UCSD-AML1 (cell line): ENCODE results near the gene HYCC2.

Experiments used
- DNase-seq: peaks from one replicate; lab custom pipeline; 2025; ENCODE audit not compliant: unreplicated experiment; lab: John Stamatoyannopoulos, UW

The HYCC2 gene

DNA sequence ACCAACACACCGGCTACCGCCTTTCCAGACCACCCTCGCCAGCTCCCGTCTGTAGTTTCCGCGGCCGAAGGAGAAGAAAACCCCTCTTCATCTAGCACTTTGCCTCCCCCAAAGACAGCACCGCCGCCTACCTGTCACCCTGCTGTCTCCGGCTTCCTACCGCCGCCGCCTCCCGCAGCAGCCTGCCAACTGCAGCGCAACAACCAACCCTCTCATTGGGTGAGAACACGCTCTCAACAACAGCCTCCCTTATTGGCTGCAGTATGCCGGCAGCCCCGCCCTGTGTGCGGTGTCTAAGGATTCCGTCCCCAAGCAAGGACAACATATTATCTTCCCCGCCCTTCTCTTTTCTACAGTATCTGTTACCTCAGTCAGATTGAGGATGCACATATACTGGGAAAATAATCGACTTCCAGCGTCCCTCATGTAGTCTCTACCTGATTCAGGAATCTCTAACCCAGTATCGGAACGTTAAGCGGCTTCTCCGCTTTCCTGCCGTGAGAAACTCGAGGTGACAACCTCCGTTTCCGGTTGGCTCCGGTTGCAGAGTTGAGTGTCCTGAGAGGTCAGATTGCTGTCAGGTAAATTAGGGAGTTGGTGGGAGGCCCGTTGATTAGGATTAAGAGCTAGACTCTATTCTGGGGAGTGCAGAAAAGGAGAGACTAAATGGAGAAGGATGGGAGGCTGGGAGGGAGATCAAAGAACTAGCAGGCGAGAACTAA lies at the start of gene HYCC2, which contains the start of gene NDUFB3:
Gene HYCC2, minus strand, starts transcription at position 193 of the 722 bp plus-strand sequence. CDS start 47,662 bp downstream, outside the sequence.
Gene NDUFB3, plus strand, starts transcription at position 523 of the 722 bp plus-strand sequence. CDS start 6,882 bp downstream, outside the sequence.
- DNase-seq, result peak; percentile 89

GRCh38 chr2:201118961-201119854 lies 47.7 kb upstream of the HYCC2 start:
- no peak for DNase-seq

GRCh38 chr2:201118121-201118960 lies 46.9 kb upstream of the HYCC2 start:
- DNase-seq, result peak; percentile 90

DNA sequence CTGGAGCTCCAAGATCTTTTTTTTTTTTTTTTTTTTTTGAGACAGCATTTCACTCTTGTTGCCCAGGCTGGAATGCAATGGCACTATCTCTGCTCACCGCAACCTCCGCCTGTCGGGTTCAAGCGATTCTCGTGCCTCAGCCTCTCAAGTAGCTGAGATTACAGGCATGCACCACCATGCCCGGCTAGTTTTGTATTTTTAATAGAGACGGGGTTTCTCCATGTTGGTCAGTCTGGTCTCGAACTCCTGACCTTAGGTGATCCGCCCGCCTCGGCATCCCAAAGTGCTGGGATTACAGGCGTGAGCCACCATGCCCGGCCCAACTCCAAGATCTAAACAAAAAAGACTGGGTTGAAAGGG lies 46.2 kb upstream of the HYCC2 start:
- peak; percentile 28 for DNase-seq

DNA sequence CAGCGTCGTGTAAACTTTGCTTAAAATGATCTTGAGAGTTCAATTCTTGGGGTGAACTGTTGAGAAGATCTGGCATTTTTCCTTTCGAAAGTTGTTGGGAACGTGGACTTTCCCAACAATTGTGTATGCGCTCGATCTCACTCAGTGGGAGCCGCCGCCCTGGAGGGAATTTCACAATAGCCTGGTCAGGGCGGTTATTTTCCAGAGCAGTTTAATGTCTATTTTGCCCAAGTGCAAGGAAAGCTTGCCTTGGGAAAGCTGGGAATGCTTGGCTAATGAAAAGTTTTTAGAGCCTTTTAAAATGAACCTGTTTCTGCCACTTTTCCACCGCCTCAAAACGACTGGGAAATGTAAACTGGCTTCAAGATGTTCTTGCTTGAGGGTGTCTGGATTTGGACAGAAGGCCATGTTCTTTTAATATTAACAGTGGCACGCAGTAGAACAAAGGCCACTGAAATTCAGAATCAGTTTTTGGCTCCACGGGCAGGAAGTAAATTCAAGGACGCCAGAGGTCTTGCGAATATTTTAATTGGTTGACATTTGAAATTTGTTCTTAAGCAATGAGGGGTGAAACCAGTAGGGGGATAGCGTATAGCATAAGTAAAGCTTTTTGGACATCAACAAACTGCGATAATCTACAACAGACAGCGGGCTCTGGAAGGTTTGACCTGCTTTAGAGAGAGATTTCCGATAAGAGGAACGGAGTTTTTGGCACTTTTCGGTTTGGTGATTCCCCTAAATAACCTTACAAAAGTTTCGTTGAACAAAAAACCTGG lies 45.7 kb upstream of the HYCC2 start:
- DNase-seq, result peak; percentile 49

DNA sequence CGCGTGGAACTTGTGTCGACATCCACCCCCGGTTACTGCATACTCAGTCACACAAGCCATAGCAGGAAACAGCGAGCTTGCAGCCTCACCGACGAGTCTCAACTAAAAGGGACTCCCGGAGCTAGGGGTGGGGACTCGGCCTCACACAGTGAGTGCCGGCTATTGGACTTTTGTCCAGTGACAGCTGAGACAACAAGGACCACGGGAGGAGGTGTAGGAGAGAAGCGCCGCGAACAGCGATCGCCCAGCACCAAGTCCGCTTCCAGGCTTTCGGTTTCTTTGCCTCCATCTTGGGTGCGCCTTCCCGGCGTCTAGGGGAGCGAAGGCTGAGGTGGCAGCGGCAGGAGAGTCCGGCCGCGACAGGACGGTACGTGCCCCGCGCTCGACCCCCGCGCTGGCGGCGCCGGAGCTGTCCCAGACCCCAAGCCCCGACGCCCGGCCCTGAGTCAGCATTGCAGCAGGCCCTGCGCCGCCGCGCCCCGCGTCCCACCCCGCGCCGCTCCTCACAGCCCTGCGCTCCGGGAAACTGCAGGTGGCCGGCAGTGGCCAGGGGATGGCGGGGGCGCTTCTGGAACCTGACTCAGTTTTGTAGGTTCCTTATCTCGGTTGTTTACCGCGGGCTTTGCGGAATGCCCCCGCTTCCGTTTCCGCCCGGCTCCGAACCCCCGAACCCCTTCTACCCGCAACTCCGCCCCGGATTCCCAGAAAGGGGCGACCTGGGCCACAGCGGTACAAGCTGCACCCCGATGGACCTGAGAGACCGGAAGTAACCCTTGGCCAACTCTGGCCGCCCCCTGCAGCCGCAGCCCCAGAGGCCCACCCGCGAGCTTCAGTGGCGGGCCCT lies 44.9 kb upstream of the HYCC2 start, which contains the start of gene CFLAR:
Gene CFLAR, plus strand, starts transcription at position 50 of the 844 bp plus-strand sequence. CDS start 13,702 bp downstream, outside the sequence.
- DNase-seq, result peak; percentile 87

DNA sequence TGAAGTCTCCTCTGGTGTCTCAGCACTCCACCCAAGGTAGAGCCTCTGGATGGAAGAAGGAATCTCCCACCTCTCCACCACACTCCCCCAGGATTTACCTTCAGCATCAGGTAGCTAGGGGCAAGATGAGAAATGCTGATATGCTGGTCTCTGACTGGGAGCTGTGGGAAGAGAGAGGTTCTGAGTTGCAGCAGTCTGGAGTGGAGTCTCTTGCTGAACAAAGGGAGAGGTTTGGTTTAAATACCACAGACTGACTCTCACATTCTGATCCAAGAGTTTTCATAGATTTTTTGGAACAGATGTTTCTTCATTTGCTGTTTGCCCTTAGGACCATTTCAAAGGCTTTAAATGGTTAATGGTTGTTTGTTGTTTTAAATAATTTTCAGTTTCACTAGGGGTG lies 43.4 kb upstream of the HYCC2 start:
- no peak for DNase-seq

DNA sequence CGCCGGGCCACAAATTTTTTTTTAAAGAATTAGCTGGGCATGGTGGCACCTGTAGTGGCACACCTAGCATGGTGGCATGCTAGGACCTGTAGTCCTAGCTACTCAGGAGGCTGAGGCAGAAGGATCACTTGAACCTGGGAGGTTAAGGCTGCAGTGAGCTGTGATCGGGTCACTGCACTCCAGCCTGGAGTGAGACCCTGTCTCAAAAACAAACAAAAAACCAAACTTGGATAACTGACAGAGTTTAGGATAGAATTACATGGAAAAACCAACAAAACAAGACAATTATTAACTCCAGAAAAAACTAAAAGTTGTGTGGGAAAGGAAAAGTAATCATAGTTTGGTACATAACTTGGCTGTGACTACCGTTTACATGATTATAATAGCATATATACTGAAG lies 42.9 kb upstream of the HYCC2 start:
- no peak for DNase-seq

DNA sequence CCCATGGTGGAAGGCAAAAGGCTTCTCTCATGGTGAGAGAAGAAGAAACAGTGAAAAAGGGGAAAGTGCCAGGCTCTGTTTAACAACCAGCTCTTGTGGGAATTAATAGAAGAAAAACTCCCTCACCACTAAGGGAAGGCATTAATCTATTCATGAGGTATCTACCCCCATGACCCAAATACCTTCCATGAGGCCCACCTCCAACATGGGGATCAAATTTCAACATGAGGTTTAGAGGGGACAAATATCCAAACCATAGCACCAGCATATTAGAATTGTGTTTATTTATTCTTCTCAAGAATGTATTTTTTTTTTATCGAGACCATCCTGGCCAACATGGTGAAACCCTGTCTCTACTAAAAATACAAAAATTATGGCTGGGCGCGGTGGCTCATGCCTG lies 39.6 kb upstream of the HYCC2 start:
- DNase-seq, result no peak

DNA sequence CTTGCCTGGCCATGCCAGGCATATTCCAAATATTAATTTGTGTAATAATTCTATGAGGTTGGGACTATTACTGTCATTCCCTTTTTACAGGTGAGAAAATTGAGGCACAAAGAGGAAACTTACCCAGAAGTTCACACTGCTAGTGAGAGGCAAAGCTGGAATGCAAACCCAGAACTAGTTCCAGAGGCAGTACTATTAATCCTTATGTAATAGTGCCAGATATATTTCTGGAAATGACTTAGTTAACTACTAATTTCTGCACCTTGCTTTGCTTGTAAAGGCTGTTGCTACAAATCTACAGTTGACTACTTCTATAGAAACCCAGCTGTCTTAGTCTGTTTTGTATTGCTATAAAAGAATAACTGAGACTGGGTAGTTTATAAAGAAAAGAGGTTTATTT lies 39.1 kb upstream of the HYCC2 start:
- DNase-seq, result no peak

- no peak for DNase-seq
Measured at GRCh38 chr2:201109186-201109585, 37.7 kb upstream of the HYCC2 start.

DNA sequence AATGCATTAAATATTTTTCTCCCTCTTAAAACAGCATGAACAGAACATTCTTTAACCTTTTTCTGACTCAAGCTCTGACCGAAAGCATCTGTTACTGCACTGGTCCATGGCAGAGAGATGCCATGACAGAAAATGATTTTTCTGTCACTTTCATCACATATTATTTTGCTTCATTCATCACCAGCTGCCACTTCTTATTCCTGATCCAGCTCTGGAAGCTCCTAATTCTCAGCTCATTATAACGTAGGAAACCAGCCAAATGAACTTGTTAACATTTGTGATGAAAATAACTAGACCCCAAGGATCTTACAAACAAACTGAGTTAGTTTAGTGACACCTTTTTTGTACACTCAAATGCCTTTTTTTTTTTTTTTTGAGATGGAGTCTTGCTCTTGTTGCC lies 36.9 kb upstream of the HYCC2 start:
- no peak for DNase-seq

- no peak for DNase-seq
Measured at GRCh38 chr2:201107624-201108023, 36.2 kb upstream of the HYCC2 start.

- no peak for DNase-seq
Measured at GRCh38 chr2:201105759-201106158, 34.3 kb upstream of the HYCC2 start.

DNA sequence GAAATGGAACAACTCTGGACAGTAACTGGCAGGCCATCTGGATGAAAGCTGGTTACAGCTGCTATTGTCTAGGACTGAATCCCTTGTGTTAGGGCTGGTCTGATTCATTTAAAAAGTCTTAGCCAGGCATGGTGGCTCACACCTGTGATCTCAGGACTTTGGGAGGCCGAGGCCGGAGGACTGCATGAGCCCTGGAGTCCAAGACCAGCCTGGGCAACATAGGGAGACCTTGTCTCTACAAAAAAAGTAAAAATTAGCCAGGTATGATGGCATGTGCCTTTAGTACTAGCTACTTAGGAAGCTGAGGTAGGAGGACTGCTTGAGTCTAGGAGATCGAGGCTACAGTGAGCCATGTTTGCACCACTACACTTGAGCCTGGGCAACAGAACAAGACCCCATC lies 29.0 kb upstream of the HYCC2 start:
- DNase-seq, result no peak

DNA sequence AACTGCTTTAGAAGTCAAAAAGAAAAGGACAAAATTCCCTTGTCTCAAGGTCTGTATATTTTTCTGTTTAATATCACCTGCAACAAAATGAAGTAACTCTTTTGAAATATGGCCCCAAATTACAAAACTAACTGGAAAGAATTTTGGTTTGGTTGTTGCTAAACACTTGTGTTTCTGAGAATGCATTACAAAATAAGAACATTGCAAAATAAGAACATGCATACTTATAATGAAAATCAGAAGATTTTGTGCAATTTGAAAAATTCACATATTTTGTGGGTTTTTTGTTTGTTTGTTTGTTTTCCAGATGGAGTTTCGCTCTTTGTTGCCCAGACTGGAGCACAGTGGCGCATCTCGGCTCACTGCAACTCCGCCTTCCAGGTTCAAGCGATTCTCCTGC lies 22.1 kb upstream of the HYCC2 start:
- no peak for DNase-seq

DNA sequence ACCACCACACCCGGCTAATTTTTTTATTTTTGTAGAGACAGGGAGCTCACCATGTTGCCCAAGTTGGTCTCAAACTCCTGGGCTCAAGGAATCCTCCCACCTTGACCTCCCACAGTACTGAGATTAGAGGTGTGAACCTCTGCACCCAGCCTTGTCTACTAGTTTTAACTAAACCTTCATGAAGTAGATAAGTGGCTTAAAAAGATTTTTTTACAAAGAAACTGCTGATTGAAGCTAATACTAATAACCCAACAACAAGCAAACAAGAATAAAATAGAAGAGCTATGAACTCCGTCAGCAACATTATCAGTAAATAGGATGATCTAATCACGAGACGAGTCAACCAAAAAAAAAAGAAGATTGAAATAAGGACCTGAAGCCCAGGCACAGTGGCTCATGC lies 19.1 kb upstream of the HYCC2 start:
- DNase-seq, result no peak

- no peak for DNase-seq
Measured at GRCh38 chr2:201084863-201085262, 13.4 kb upstream of the HYCC2 start.

DNA sequence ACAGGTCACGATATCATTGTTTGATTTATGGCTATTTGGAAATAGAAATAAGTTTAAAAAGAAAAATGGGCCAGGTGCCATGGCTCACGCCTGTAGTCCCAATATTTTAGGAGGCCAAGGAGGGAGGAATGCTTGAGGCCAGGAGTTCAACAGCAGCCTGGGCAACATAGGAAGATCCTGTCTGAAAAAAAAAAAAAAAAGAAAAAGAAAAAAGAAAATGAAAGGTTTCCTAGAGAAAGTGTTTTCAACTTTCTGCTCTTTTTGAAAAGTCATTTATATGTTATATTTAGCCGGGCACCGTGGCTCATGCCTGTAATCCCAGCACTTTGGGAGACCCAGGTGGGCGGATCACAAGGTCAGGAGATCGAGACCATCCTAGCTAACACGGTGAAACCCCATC lies 3.5 kb upstream of the HYCC2 start:
- no peak for DNase-seq
